ENCODE measurements around the gene GGA2.
"Not testable (repeated sequence)": the region's sequence is repeated elsewhere in the genome, so short reads cannot be mapped to it uniquely, and the experiment has no call there.

Gene GGA2

DNA sequence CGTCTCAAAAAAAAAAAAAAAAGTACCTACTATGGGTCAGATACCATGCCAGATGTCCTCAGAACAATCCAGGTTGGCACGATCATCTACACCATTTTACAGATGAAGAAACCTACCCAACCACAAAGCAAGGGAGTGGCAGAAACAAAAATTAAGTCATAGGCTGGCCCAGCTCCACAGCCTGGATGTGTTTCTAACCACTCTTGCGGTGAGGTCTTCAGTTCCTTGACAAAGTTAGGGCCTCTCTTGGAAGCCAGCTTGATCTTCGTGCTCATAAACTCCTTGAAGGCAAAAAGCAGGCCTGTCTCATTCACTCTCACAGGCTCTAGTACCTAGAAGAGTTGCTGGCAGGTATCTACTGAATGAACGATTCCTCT is 6.2 kb downstream of the GGA2 start:
- no peak for DNase-seq

DNA sequence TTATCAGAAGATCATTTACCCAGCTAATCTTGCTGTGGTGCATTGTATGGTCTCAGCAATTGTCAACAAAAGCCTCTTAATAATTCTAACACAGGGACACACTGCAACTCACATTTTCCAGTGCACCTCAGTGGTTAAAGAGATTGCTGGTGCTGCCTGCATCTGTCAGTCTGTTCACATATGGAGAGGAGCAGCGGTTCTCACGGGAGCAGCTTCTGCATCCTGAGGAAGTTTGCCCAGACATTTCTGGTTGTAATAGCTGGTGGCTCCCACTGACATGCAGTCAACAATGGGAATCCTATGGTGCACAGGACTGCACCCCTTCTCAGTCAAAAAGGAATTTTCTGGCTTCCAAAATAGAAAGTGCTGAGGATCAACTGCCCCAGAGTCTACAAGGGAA is 7.8 kb downstream of the GGA2 start:
- no peak for DNase-seq

GRCh38 chr16:23501291-23501690 is 9.0 kb downstream of the GGA2 start:
- DNase-seq, result no peak

DNA sequence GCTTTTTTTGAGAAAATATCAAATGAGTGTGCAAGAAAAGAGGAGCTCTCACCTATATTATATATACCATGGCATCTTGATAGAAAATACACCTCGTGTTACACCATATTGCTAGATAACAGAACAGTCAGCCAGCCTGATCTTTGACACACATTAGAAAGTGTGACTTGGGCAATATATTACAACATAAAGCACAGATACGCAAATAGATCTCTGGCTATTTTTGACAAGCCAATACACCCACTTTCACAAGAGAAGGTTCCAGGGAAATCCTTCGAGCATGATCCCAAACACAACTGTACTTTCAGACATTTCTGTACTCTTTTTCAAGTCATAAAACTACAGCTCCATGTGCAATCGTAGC is 9.4 kb downstream of the GGA2 start:
- no peak for DNase-seq

DNA sequence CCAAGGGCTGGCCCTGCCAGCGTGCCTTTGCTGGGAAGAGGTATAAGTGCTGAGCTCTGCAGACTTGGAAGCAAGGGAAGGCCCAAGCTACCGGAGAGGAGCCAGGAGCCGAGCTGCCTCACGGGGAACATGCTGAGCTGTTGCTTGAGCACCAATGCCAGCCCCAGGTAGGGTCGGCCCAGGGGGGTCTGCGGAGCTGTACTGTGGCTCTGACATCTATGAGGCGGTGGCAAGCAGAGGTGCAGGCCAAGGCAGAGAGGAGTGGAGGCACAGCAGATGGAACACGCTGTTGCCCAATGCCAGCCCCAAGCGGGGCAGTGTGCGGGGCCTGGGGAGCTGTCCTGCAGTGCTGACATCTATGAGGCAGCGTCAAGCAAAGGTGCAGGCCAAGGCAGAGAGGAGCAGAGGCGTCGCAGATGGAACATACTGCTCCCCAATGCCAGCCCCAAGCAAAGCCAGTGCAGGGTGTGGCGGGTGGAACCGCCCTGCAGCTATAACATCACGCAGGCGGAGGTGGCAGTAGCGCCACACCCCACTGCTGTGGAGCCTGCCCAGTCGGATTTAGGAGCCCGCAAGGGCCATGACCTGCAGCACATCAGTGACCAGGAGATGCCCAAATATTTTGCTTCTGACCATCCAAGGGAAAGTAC is 10.0 kb downstream of the GGA2 start:
- DNase-seq, result no peak

DNA sequence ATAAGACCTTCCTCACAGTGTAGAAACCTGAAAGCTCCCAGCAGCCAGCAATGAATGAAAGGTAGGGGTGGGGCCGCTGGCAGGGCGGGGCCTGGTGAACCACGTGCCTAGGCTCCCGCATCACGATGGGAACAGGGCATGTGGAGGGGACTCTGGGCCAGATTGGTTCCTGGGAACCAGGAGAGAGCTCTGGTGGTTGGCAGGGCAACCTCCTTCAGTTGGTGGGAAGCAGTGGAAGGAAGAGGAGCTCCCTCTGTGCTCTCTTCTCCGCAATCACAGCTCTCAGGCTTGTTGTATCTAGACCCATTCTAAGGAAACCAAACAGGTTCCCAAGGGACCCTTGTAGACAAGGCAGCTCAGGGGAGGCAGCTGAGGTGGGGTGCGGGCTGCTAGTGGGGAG is 10.5 kb downstream of the GGA2 start:
- no peak for DNase-seq

GRCh38 chr16:23498863-23499262 is 11.4 kb downstream of the GGA2 start:
- DNase-seq, result no peak

GRCh38 chr16:23497543-23497868 is 12.8 kb downstream of the GGA2 start:
- DNase-seq, result no peak

DNA sequence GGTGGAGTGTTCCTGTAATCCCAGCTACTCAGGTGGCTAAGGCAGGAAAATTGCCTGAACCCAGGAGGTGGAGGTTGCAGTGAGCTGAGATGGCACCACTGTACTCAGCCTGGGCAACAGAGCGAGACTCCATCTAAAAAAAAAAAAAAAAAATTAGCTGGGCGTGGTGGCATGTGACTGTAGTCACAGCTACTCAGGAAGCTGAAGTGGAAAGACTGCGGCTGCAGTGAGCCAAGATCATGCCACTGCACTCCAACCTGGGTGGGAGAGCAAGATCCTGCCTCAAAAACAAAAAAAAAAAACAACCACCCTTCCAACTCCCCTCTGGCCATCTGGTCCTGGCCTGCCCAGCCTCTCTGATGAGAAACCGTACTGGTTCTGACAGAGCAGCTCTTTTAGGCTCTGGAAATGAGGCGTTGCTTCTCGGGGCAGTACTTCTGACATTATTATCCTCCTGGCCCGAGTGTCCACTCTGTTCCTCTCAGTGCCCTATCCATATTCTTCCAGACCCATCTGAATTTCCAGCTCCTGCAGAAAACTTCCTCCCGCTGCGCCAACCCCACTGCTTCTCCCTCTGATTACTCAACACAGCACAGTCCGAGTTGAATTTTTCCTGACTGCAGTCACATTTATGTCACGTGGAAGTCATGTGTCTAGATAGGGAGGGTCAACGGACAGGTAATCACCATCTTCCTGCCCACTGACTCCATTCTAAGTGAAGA is 13.3 kb downstream of the GGA2 start:
- no peak for DNase-seq

DNA sequence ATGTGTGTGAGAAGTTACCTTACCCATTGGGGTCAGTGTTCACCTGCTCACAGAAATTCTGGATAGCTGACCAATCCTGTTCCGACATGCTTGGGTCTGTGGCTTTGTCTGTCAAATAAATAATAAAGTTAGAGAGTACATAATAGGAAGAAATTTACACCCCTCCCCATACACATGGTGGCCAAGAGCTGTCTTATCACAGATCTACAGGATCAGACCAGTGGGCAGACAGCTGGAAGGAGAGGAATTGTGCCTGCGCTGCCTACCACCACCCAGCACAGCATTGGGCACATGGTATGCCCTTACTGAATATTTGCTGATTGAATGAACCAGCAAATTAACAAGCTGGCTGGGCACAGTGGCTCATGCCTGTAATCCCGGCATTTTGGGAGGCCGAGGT is 14.6 kb downstream of the GGA2 start:
- DNase-seq, result no peak

DNA sequence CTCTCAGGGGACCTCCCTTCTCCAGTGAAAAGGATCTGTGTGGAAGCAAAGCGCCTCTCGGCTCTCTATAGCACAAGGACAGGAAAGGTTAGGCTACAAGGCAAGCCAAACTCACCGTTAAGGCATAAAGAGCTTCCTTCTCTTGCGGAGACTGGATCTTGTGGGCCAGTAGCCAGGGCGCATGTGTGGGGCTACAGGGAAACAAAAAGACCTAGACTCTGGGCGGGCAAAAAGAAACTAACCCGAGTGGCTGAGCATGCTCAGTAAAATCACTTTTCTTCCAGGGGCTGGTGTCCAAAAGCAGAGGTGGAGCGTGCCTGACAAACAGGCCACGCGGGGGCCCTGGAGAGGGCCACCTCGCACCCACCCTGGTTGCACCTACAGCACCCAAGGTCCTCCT is 16.1 kb downstream of the GGA2 start:
- DNase-seq, result no peak

DNA sequence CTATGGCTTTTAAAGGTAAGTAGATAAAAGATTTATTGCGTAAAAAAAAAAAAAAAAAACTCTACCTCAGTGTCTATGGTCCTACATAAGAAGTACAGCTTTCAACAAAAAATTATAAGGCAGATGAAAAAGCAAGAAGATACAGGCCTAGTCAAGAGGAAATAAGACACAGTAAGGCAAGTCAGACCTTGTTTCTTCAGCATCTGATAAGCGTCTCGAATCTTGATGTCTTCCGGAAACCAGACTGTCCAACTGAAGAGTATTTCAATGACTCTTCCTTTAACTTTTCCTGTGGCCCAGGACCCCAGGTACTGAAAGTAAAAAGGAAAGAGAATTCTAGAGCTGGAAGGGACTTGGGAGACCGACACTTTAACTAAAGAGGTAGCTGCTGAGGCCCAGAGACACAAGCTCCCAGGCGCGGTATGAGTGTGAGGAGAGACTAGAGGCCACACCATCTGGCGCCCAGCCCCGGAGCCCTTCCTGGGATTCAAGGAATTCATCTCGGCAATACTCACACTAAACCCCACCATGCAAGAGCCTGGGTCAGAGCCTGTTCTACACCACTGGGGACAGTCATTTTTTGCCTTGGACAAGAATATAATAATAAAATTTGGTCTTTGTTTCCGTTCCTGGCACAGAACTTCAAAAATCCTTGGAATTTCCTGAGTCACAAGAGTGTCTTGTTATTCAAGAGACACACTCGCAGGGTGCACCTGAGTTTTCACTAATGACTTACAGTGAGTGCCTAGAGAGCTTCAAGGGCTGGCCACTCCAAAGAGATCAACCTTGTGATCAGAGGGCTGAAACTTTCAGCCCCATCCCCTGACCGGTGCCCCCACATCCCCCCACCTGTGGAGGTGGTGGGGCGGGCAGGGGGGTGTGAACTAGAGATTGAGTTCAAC is 18.6 kb downstream of the GGA2 start:
- no peak for DNase-seq

GRCh38 chr16:23486480-23486879 is 23.8 kb downstream of the GGA2 start:
- DNase-seq, result no peak

GRCh38 chr16:23485841-23486240 is 24.5 kb downstream of the GGA2 start:
- no peak for DNase-seq

DNA sequence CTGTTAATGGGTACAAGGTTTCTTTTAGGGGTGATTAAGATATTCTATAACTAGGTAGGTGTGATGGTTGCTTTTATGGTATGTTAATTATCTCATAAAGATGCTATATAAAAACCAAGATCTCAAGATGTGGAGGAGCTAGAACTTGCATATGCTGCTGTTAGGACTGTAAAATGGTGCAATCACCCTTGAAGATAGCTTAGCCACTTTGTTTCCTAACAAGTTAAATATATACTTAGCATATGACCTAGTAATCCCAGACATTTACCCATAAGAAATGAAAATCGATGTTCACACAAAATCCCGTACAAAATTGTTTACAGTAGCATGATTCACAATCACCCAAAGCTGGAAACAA is 25.1 kb downstream of the GGA2 start:
- DNase-seq, result no peak

GRCh38 chr16:23484510-23485256 is 25.6 kb downstream of the GGA2 start:
- DNase-seq, result no peak

DNA sequence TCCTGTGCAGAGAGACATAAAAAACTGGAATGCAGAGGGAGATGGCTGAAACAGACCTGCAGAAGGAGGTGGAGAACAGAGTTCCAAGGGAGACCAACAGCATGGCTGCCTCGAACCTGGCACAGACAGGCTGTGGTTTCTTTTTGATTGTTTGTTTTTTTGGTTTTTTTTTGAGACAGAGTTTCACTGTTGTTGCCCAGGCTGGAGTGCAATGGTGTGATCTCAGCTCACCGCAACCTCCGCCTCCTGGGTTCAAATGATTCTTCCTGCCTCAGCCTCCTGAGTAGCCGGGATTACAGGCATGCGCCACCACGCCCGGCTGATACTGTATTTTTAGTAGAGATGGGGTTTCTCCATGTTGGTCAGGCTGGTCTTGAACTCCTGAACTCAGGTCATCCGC is 26.8 kb downstream of the GGA2 start:
- not testable (repeated sequence) for DNase-seq

- no peak for DNase-seq
Observed at GRCh38 chr16:23482778-23483177, 27.5 kb downstream of the GGA2 start.

DNA sequence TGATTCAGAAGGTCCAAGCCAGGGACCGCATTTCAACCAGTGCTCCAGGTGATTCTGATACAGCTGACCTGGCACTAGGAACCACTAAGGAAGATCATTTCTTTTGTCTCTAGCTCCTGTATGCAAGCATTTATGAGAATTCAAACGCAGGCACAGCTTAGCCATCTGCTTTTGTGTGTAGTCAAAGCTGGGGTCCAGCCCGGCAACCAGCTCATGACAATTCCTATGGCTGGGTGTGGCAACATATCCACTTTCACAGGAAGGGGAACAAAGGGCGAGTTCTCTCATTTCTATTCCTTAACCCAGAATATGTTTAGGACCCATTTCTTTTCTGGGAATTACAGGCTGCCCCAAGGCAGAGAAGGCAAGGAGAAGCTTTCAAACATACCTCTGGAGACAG is 30.0 kb downstream of the GGA2 start:
- DNase-seq, result no peak

DNA sequence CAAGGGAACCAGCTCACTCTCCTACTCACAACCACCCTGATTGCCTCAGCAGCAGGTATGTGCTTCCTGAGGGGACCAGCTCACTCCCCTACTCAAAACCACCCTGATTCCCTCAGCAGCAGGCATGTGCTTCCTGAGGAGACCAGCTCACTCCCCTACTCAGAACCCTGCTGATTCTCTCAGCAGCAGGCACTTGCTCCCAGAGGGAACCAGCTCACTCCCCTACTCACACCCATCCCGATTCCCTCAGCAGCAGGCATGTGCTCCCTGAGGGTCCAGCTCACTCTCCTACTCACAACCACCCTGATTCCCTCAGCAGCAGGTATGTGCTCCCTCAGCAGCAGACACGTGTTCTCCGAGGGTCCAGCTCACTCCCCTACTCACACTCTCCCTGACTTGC is 31.2 kb downstream of the GGA2 start:
- no peak for DNase-seq

DNA sequence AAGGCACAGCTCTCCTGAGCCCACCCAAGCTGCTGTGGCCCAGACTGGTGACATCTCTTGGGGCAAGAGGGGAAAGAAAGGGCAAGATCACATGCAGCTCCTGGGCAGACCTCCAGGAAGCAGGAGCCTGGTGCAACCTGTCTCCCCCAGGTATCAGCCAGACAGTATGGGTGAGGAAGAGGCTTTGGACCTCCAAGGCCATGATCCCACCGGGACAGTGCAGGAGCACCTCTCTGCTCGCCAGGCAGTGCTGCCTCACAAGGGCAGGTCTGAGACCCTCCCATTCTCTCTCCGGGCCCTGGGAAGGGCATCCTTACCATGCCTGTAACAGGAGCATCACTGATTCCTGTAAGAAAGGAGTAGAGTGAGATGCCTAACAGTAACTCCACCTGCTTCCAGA is 31.7 kb downstream of the GGA2 start:
- no peak for DNase-seq

GRCh38 chr16:23476289-23476688 is 34.0 kb downstream of the GGA2 start:
- DNase-seq, result no peak

DNA sequence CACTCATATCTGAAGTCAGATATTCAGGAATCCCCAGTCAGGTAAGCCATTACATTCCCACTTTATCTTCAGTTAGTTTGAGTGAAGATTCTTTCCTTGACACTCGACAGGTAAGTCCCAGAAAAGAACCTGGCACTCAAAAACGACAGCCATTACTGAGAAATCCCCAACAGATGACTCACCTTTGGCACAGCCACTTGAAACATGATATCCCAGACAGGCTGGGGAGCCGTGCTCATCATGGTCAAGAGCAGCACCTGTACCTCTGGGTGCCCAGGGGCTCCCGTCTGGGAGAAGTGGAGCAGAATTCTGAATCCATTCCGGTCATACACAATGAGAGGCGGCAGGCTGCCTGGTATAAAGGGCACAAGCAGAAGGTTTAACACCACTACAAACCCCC is 40.5 kb downstream of the GGA2 start:
- DNase-seq, result no peak
